CD4-positive, alpha-beta T cell treated with Interleukin-15 for 1 hour (primary cell): ENCODE measurements around the gene C1QTNF12.

Experiments
- DNase-seq: peaks from one replicate; pipeline ENCODE4 v3.0.0-alpha.2; 2020

Gene C1QTNF12

GRCh38 chr1:1210726-1211540, 35.6 kb downstream of the C1QTNF12 start:
- DNase-seq, result peak; percentile 15

- peak; percentile 54 for DNase-seq
These were observed 37.6 kb downstream of the C1QTNF12 start for GRCh38 chr1:1208713-1209433.

- peak; percentile 10 for DNase-seq
These were observed 39.0 kb downstream of the C1QTNF12 start for GRCh38 chr1:1207571-1207892.

- peak; percentile 16 for DNase-seq
These were observed 39.5 kb downstream of the C1QTNF12 start for GRCh38 chr1:1206966-1207531.

- DNase-seq, result peak; percentile 43
These were observed 40.1 kb downstream of the C1QTNF12 start, which contains the start of gene TNFRSF18 for GRCh38 chr1:1206376-1206965. Gene TNFRSF18 (minus strand): TSS chr1:1206592. CDS start chr1:1206571, 21 bp downstream.

- DNase-seq, result peak; percentile 20
These were observed 40.6 kb downstream of the C1QTNF12 start for GRCh38 chr1:1205769-1206375.

GRCh38 chr1:1204998-1205768, 41.3 kb downstream of the C1QTNF12 start:
- peak; percentile 16 for DNase-seq

GRCh38 chr1:1204425-1204920, 42.0 kb downstream of the C1QTNF12 start:
- DNase-seq, result peak; percentile 8

GRCh38 chr1:1203561-1204424, 42.7 kb downstream of the C1QTNF12 start:
- DNase-seq, result peak; percentile 16

- peak; percentile 16 for DNase-seq
These were observed 43.5 kb downstream of the C1QTNF12 start for GRCh38 chr1:1202831-1203560.

GRCh38 chr1:1200876-1201810, 45.4 kb downstream of the C1QTNF12 start:
- DNase-seq, result peak; percentile 90

- DNase-seq, result no peak
These were observed 46.3 kb downstream of the C1QTNF12 start for GRCh38 chr1:1199961-1200875.

GRCh38 chr1:1199141-1199960, 47.2 kb downstream of the C1QTNF12 start:
- no peak for DNase-seq

- DNase-seq, result no peak
These were observed 47.9 kb downstream of the C1QTNF12 start for GRCh38 chr1:1198423-1199140.

GRCh38 chr1:1197551-1198422, 48.7 kb downstream of the C1QTNF12 start:
- DNase-seq, result no peak
